Measurements from ENCODE around the gene VPS13A. TPM values are rescaled to one million over a fixed set of nuclear protein-coding genes. Genes with fewer than 3 reads are reported as not detected.

The VPS13A gene
- total RNA-seq, 1 experiment from 2014 or later: 31.5 TPM

DNA sequence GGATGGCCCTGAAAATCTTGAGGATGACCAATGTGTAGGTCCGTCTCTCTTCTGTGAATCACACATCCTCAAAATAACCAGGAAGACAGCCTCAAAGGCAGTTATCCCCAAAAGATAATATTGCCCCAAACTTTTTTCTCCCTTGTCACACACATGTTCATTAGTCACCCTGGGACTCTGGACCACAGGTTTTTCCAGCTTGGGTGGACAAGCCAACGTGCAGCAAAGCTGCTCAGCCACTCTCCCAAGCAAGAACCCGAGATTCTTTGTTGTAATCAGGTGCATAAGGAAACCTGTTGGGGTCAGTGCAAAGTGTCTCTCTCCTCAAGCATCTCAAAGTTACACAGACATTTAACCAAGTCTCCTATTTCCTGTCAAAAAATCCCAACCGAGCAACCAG is 274.2 kb downstream of the VPS13A start:
- no peak for DNase-seq (ENCODE audit: low spot score)
- CTCF ChIA-PET: no interaction called here
- ATAC-seq: no peak
- Mint-ChIP-seq H3K36me3 (peaks cover 28% of the 10 kb centered on the region), H3K27ac (no peak overlapping the region), H3K27me3 (ENCODE audit: low read depth) (no peaks in the 10 kb centered on the region), H3K9me3 (peaks cover 33% of the 10 kb centered on the region), H3K4me1 (peaks cover 20% of the 10 kb centered on the region), H3K4me3 (no peak overlapping the region)
- POLR2A ChIA-PET: no interaction called here
- TF ChIP-seq FOXP1 (CRISPR knock-in tag; IDR thresholded peaks at IDR 0.05; ENCODE audit: borderline replicate concordance) (no peak), IRF2 (CRISPR knock-in tag; IDR thresholded peaks at IDR 0.05; ENCODE audit: borderline replicate concordance, low read depth) (no peak)
- TF ChIP-seq, protein P1, sequence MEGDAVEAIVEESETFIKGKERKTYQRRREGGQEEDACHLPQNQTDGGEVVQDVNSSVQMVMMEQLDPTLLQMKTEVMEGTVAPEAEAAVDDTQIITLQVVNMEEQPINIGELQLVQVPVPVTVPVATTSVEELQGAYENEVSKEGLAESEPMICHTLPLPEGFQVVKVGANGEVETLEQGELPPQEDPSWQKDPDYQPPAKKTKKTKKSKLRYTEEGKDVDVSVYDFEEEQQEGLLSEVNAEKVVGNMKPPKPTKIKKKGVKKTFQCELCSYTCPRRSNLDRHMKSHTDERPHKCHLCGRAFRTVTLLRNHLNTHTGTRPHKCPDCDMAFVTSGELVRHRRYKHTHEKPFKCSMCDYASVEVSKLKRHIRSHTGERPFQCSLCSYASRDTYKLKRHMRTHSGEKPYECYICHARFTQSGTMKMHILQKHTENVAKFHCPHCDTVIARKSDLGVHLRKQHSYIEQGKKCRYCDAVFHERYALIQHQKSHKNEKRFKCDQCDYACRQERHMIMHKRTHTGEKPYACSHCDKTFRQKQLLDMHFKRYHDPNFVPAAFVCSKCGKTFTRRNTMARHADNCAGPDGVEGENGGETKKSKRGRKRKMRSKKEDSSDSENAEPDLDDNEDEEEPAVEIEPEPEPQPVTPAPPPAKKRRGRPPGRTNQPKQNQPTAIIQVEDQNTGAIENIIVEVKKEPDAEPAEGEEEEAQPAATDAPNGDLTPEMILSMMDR (IDR thresholded peaks at IDR 0.05): no peak

DNA sequence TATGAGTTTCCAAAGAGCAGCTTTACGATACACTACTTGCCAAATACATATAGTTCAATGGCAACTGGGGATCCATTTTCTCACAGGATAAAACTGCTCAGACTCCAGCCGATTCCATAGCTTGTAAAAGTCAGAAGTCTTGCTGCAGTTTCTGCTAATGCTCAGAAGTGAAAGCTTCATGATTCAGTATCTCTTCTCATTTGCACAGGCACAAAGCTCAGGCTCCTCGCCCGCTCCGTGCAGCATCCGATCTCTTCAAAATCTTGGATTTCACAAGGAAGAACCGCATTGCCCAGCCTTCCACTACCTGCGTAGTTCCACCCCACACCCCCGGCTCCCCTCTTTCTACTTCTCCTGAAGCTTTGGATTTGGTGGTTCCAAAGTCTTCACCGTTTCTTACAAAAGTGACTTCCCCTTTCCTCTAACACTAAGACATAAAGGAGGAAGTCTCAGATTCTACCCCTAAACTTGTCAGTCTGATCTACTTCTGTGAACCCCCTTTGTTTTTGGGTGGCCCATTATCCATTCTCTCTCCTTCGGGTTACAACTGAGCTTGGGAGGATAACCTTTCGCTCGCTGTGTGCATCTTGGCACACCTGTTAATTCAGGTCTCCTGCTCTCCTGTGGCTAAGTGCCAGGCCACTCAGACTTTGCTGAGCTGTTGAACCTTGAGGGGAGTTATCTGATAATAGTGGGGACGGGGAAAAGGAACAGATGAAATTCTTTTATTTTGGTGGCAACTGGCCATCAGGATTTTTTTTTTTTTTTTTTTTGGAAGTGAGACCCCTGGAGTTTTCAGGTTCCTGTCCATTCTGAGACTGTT is 276.7 kb downstream of the VPS13A start:
- peak overlapping the region; percentile 30; the same call in 1 of the 2 replicates for H3K27ac Mint-ChIP-seq
- POLR2A ChIA-PET: no interaction called here

More for the DNA sequence above, 276.7 kb downstream of the VPS13A start:
- Mint-ChIP-seq H3K27me3 (ENCODE audit: low read depth) (no peaks in the 10 kb centered on the region), H3K36me3 (peaks cover 19% of the 10 kb centered on the region), H3K9me3 (peaks cover 22% of the 10 kb centered on the region), H3K4me3 (no peak overlapping the region), H3K4me1 (peaks cover 34% of the 10 kb centered on the region)
- ATAC-seq (no peak), DNase-seq (ENCODE audit: low spot score) (no peak)
- CTCF ChIA-PET: interaction anchor here (0.6 to 2.7 kb wide), 8 partner anchors 14 to 677 kb away, joined by 3 to 18 read pairs (median 4); no protein-coding TSS in a partner anchor
- TF ChIP-seq, protein P2, sequence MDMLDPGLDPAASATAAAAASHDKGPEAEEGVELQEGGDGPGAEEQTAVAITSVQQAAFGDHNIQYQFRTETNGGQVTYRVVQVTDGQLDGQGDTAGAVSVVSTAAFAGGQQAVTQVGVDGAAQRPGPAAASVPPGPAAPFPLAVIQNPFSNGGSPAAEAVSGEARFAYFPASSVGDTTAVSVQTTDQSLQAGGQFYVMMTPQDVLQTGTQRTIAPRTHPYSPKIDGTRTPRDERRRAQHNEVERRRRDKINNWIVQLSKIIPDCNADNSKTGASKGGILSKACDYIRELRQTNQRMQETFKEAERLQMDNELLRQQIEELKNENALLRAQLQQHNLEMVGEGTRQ (CRISPR knock-in tag; IDR thresholded peaks at IDR 0.05): no peak
- TF ChIP-seq FOXP4 (CRISPR knock-in tag; IDR thresholded peaks at IDR 0.05): no peak
- TF ChIP-seq, protein P3, sequence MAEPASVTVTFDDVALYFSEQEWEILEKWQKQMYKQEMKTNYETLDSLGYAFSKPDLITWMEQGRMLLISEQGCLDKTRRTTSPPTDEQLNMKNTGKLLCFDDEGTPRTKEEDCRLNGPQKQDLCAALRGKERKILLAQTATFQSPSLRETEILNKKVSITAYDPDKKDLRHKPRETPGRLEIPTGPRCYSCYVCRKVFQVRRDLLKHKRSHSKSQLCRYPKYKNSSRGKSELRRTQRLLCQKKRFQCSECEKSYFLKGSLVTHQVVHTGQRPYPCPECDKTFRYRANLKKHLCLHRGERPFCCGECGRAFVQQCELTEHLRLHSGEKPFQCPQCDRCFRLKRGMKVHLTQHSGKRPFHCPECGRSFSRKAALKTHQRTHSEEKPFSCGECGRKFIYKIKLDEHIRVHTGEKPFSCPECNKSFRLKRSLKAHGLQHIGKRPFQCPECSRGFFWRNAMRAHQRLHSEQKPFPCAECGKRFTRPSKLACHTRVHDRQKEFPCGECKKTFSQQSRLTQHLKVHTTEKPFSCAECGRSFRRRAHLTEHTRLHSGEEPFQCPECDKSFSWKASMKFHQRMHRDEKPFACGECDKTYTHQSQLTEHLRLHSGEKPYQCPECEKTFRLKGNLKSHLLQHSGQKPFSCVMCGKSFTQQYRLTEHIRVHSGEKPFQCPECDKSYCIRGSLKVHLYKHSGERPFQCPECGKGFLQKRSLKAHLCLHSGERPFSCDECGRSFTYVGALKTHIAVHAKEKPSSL (CRISPR knock-in tag; conservative IDR thresholded peaks at IDR 0.05): no peak
- TF ChIP-seq HMGA2 (CRISPR knock-in tag; IDR thresholded peaks at IDR 0.05): no peak
- TF ChIP-seq MLX (CRISPR knock-in tag; IDR thresholded peaks at IDR 0.05): no peak
- no peak for TF ChIP-seq NFE2L1 (CRISPR knock-in tag; IDR thresholded peaks at IDR 0.05)
- TF ChIP-seq, protein P1 (IDR thresholded peaks at IDR 0.05): no peak
- TF ChIP-seq ZBTB21 (CRISPR knock-in tag; IDR thresholded peaks at IDR 0.05; ENCODE audit: borderline replicate concordance): no peak

All from WTC11 (cell line).